SHP77 (cell line): ENCODE measurements around the gene FCER1A.
"Not testable (repeated sequence)": the region's sequence is repeated elsewhere in the genome, so short reads cannot be mapped to it uniquely, and the experiment has no call there.

ENCODE experiments used
- DNase-seq, 2 experiments: peaks; one replicate each; lab custom pipeline; 2025; lab: John Stamatoyannopoulos, UW

Gene FCER1A

GRCh38 chr1:159302095-159302494, at the start of gene FCER1A:
TSS of gene FCER1A (plus strand) at chr1:159302336. CDS start at chr1:159302365, 29 bp downstream.
- DNase-seq, result no peak

GRCh38 chr1:159261311-159261710, 40.8 kb upstream of the FCER1A start:
- DNase-seq, result no peak

GRCh38 chr1:159261721-159262494, 40.2 kb upstream of the FCER1A start:
- no peak for DNase-seq

- no peak for DNase-seq
Observed at GRCh38 chr1:159266832-159267231, 35.3 kb upstream of the FCER1A start.

GRCh38 chr1:159274631-159275030, 27.5 kb upstream of the FCER1A start:
- DNase-seq, result no peak

- DNase-seq, result no peak
Observed at GRCh38 chr1:159275891-159276290, 26.2 kb upstream of the FCER1A start.

- no peak for DNase-seq
Observed at GRCh38 chr1:159279773-159280172, 22.4 kb upstream of the FCER1A start.

- DNase-seq, result no peak
Observed at GRCh38 chr1:159282118-159282517, 20.0 kb upstream of the FCER1A start.

GRCh38 chr1:159289060-159289459, 13.1 kb upstream of the FCER1A start:
- DNase-seq, result no peak

GRCh38 chr1:159291424-159291823, 10.7 kb upstream of the FCER1A start:
- DNase-seq, result no peak

- no peak for DNase-seq
Observed at GRCh38 chr1:159296706-159297375, 5.3 kb upstream of the FCER1A start.

GRCh38 chr1:159300146-159300545, 2.0 kb upstream of the FCER1A start:
- no peak for DNase-seq

- no peak for DNase-seq
Observed at GRCh38 chr1:159307346-159308020, 5.3 kb downstream of the FCER1A start.

GRCh38 chr1:159311679-159312078, 9.5 kb downstream of the FCER1A start:
- no peak for DNase-seq

- DNase-seq, result no peak
Observed at GRCh38 chr1:159315381-159315780, 13.2 kb downstream of the FCER1A start.

- DNase-seq, result no peak
Observed at GRCh38 chr1:159318784-159319551, 16.8 kb downstream of the FCER1A start.

GRCh38 chr1:159334797-159335196, 32.7 kb downstream of the FCER1A start:
- no peak for DNase-seq

- DNase-seq, result no peak
Observed at GRCh38 chr1:159338018-159338417, 35.9 kb downstream of the FCER1A start.

- DNase-seq, result no peak
Observed at GRCh38 chr1:159339536-159339935, 37.4 kb downstream of the FCER1A start.

GRCh38 chr1:159341736-159342135, 39.6 kb downstream of the FCER1A start:
- DNase-seq, result no peak

GRCh38 chr1:159342761-159343425, 40.8 kb downstream of the FCER1A start:
- no peak for DNase-seq

- DNase-seq, result not testable (repeated sequence)
Observed at GRCh38 chr1:159349374-159349773, 47.2 kb downstream of the FCER1A start.
